ENCODE data around the gene HEATR9.

HEATR9 gene

DNA sequence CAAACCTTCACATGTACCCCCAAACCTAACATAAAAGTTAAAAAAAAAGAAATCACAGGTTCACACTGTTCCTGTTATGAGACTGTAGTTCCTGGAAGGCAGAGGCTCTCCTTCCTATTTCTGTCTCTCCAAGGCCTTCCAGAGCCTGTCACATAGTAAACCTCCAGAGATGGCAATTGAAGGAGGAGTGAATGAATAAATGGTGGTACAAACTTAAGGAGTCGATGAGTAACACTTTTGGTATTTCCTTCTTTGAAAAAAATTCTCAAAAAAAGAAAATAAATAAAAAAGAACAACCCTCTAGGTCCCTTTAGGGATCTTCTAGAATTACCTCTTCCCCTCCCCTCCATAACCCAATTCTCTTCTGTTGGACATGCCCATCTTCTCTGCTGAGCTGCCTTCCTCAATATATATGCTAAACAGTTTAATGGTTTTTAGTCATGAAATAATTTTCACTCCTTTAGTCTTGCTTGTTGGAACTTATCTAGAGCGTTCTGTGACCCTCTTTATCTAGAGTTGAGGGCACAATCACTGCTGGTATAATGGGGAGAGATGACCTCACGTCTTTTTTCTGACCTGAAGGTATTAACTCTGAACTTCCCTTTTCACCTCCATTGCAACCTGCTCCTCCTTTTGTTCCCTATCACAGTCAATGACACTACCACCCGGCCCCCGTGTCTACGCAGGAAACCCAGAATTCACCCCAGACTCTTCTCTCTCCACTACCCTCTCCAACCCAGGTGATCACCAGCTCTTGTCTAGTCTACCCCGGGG, 61.1 kb downstream of the HEATR9 start:
- DNase-seq = no peak
